Endothelial cell of umbilical vein (primary cell): ENCODE measurements around the gene CXorf66. TPM values are rescaled to one million over a fixed set of nuclear protein-coding genes. Genes with fewer than 3 reads are reported as not detected.
A peak's percentile ranks its signal among the peaks of the same experiment; 100 is the strongest.

Experiments
- BruUV-seq: library from RNA; stranded (reverse); fragments of 400-500 nt; replicated peaks from 2 replicates; lab custom pipeline; 2021; lab: Mats Ljungman, UMichigan
- CTCF ChIA-PET: fragments of 300-600, 350-600 bp; sonication (Branson Sonifier 250); formaldehyde crosslinking; loops from one replicate; lab custom pipeline; 2021; ENCODE audit warnings: antibody characterized with exemption, inconsistent platforms; lab: Charles Lee
- POLR2A ChIA-PET: fragments of 300-600, 350-600 bp; sonication (Branson Sonifier 250); formaldehyde crosslinking; loops from one replicate; lab custom pipeline; 2021; ENCODE audit warnings: antibody characterized with exemption, inconsistent platforms; lab: Charles Lee
- DNase-seq: peaks from one replicate; pipeline ENCODE4 v3.0.0-alpha.2; 2011; ENCODE audit warnings: low read depth, low spot score
- FAIRE-seq: peaks from 2 replicates; lab custom pipeline; 2011; peaks lifted over from hg19 to GRCh38; lab: Jason Lieb, UNC
- H2AFZ ChIP-seq: 2 replicates; pipeline ENCODE4 v1.6.0; 2012; ENCODE audit warnings: low read depth, low read length, control low read depth, inconsistent platforms
- H3K27ac ChIP-seq: 2 replicates; pipeline ENCODE4 v1.5.1; 2011; ENCODE audit warnings: low read depth, mild to moderate bottlenecking, control low read depth, low read length, moderate library complexity; ENCODE audit not compliant: insufficient read depth
- H3K27me3 ChIP-seq, 2 experiments: 2 replicates each; pipeline versions ENCODE4 v1.6.0 to v1.6.1; 2011; ENCODE audit warnings: low read length in 2 of 2, mixed read lengths in 1 of 2; ENCODE audit not compliant: control insufficient read depth in 2 of 2, insufficient read depth in 2 of 2
- H3K36me3 ChIP-seq, 2 experiments: 2 replicates in 1 of 2; 3 replicates in 1 of 2; pipeline ENCODE4 v1.5.1; 2011; ENCODE audit warnings: low read length in 2 of 2, mild to moderate bottlenecking in 1 of 2, moderate library complexity in 1 of 2; ENCODE audit not compliant: control insufficient read depth in 2 of 2, insufficient read depth in 2 of 2; ENCODE audit errors: extremely low read depth in 1 of 2
- H3K4me1 ChIP-seq: 3 replicates; pipeline ENCODE4 v1.5.1; 2011; ENCODE audit warnings: mild to moderate bottlenecking, low read length; ENCODE audit not compliant: control insufficient read depth, insufficient read depth; ENCODE audit errors: extremely low read depth
- H3K4me2 ChIP-seq: 2 replicates; pipeline ENCODE4 v1.6.1; 2011; ENCODE audit warnings: low read length, control low read depth, mixed read lengths; ENCODE audit not compliant: insufficient read depth
- H3K4me3 ChIP-seq, 3 experiments: fragments of 200-600 bp in 1 of 3; sonication (generic), shearing (Covaris generic) in 1 of 3; replicated peaks in 1 of 3; 2 replicates each; pipeline ENCODE4 v1.5.1; 2011 to 2016; ENCODE audit warnings: control low read depth in 3 of 3, low read length in 3 of 3, mild to moderate bottlenecking in 2 of 3, inconsistent platforms in 1 of 3, low read depth in 1 of 3, moderate library complexity in 1 of 3; ENCODE audit not compliant: insufficient read depth in 1 of 3
- H3K79me2 ChIP-seq: 2 replicates; pipeline ENCODE4 v1.6.0; 2012; ENCODE audit warnings: low read length, inconsistent platforms; ENCODE audit not compliant: control insufficient read depth, insufficient read depth
- H3K9ac ChIP-seq: replicated peaks from 2 replicates; pipeline ENCODE3; 2011; ENCODE audit warnings: low read length, control low read depth; ENCODE audit not compliant: insufficient read depth; ENCODE audit errors: extremely low read depth
- H3K9me1 ChIP-seq: replicated peaks from 3 replicates; pipeline ENCODE4 v1.6.0; 2011; ENCODE audit warnings: mild to moderate bottlenecking, low read length; ENCODE audit not compliant: control insufficient read depth, insufficient read depth; ENCODE audit errors: extremely low read depth
- H3K9me3 ChIP-seq: replicated peaks from 2 replicates; pipeline ENCODE4 v1.5.1; 2012; ENCODE audit warnings: low read length, inconsistent platforms; ENCODE audit not compliant: control insufficient read depth, insufficient read depth
- H4K20me1 ChIP-seq: replicated peaks from 2 replicates; pipeline ENCODE3; 2011; ENCODE audit warnings: mild to moderate bottlenecking, low read length; ENCODE audit not compliant: control insufficient read depth, insufficient read depth; ENCODE audit errors: extremely low read depth
- EZH2 ChIP-seq: IDR thresholded peaks from 2 replicates; pipeline ENCODE4 v1.6.1; 2012; ENCODE audit warnings: borderline replicate concordance, low read depth, mild to moderate bottlenecking, moderate library complexity, low read length, inconsistent platforms; ENCODE audit not compliant: severe bottlenecking
- FOS ChIP-seq: IDR thresholded peaks from 2 replicates; pipeline ENCODE4 v1.6.1; 2011; ENCODE audit warnings: mild to moderate bottlenecking, low read length, moderate library complexity, borderline replicate concordance; ENCODE audit not compliant: insufficient read depth
- GATA2 ChIP-seq: IDR thresholded peaks from 2 replicates; pipeline ENCODE4 v1.7.0; 2011; ENCODE audit warnings: low read depth, mild to moderate bottlenecking, moderate library complexity, mixed read lengths, low read length; ENCODE audit not compliant: insufficient read length, insufficient read depth
- JUN ChIP-seq: IDR thresholded peaks from 2 replicates; pipeline ENCODE4 v1.6.1; 2011; ENCODE audit warnings: borderline replicate concordance, low read depth; ENCODE audit not compliant: insufficient read length, insufficient read depth
- MAX ChIP-seq: IDR thresholded peaks from 2 replicates; pipeline ENCODE4 v1.6.1; 2011; ENCODE audit not compliant: insufficient read depth, insufficient read length
- MYC ChIP-seq: IDR thresholded peaks from one replicate; pipeline ENCODE4 v1.6.1; 2011; ENCODE audit warnings: mild to moderate bottlenecking, low read depth, low read length
- POLR2A ChIP-seq: IDR thresholded peaks from 2 replicates; pipeline ENCODE4 v1.6.1; 2012; ENCODE audit warnings: low read depth, mild to moderate bottlenecking, control low read depth, low read length
- POLR2AphosphoS5 ChIP-seq: IDR thresholded peaks from 2 replicates; pipeline ENCODE4 v1.6.1; 2012; ENCODE audit warnings: low read depth, mild to moderate bottlenecking, control low read depth, low read length, moderate library complexity; ENCODE audit not compliant: insufficient read depth
- dilution Hi-C: fragments of 300-500 bp; cut with MboI; formaldehyde crosslinking; loops from one replicate; pipeline ENCODE4 v1.15.0; 2019; ENCODE audit warnings: low sequenced_read_pairs; ENCODE audit not compliant: extremely low pct_ligation_motif_present
- intact Hi-C: fragments of 100-400 bp; cut with micrococcal nuclease; formaldehyde crosslinking; loops from one replicate; pipeline ENCODE4 v1.10.0; 2022
- polyA plus RNA-seq, 4 experiments: library from polyadenylated mRNA; depleted of rRNA in 3 of 4; stranded (reverse) in 3 of 4; unstranded in 1 of 4; fragments of >200 nt; gene quantifications; 2 replicates each; pipeline versions ENCODE4 v1.2.1 to v1.2.3, GENCODE V29; 2011 to 2012; ENCODE audit warnings: missing spikeins in 1 of 4
- total RNA-seq: library from RNA; stranded (reverse); gene quantifications from 2 replicates; pipeline ENCODE4 v1.2.3, GENCODE V29; 2021
- TF ChIP-seq, protein P1 (sequence below), 2 donors: IDR thresholded peaks; 1 replicate in 1 of 2; 2 replicates in 1 of 2; pipeline ENCODE4 v1.5.1; 2011; ENCODE audit warnings: low read length in 2 of 2, mild to moderate bottlenecking in 2 of 2, moderate library complexity in 2 of 2, control low read depth in 1 of 2, inconsistent platforms in 1 of 2, low read depth in 1 of 2; ENCODE audit not compliant: insufficient read depth in 1 of 2; ENCODE audit errors: extremely low read depth in 1 of 2

CXorf66 gene
- total and polyA plus RNA-seq, 2 donors (not counting 3 experiments of a cell fraction or from before 2014, with no cell fraction given), result not detected

- DNase-seq, result peak; percentile 89
- Histone ChIP-seq H3K4me1 (peaks cover 29% of the 10 kb centered on the region), H3K9me1 (no peaks in the 10 kb centered on the region), H4K20me1 (no peaks in the 10 kb centered on the region), H3K9me3 (no peaks in the 10 kb centered on the region), H3K36me3 (no peaks in the 10 kb centered on the region), H3K4me2 (no peak overlapping the region), H3K9ac (no peak overlapping the region), H3K27ac (peak overlapping the region; percentile 65), H3K27me3 (no peaks in the 10 kb centered on the region), H3K79me2 (peaks cover 62% of the 10 kb centered on the region), H2AFZ (no peak overlapping the region), H3K4me3 (no peak overlapping the region)
- BruUV-seq, result no TSS peak
- CTCF ChIA-PET, result interaction anchor here (0.5 to 1.7 kb wide), 3 partner anchors 10 to 125 kb away, joined by 3 to 5 read pairs (median 4); no protein-coding TSS in a partner anchor
- POLR2A ChIA-PET, result interaction anchor here (0.6 kb wide), 1 partner anchor 62 kb away, joined by 4 read pairs; no protein-coding TSS in a partner anchor
- FAIRE-seq, result peak; percentile 86
- intact Hi-C loops, result loop anchor here (1.0 kb wide), 1 partner anchor 43 kb away; no protein-coding TSS in a partner anchor
- TF ChIP-seq MAX, result no peak
- TF ChIP-seq, protein P1, sequence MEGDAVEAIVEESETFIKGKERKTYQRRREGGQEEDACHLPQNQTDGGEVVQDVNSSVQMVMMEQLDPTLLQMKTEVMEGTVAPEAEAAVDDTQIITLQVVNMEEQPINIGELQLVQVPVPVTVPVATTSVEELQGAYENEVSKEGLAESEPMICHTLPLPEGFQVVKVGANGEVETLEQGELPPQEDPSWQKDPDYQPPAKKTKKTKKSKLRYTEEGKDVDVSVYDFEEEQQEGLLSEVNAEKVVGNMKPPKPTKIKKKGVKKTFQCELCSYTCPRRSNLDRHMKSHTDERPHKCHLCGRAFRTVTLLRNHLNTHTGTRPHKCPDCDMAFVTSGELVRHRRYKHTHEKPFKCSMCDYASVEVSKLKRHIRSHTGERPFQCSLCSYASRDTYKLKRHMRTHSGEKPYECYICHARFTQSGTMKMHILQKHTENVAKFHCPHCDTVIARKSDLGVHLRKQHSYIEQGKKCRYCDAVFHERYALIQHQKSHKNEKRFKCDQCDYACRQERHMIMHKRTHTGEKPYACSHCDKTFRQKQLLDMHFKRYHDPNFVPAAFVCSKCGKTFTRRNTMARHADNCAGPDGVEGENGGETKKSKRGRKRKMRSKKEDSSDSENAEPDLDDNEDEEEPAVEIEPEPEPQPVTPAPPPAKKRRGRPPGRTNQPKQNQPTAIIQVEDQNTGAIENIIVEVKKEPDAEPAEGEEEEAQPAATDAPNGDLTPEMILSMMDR (IDR thresholded peaks at IDR 0.05; ENCODE audit: extremely low read depth in 1 of 2, insufficient read depth in 1 of 2, low read depth in 1 of 2, low read length in 2 of 2), result no peak
- TF ChIP-seq POLR2A, result no peak
- no peak for TF ChIP-seq GATA2
- TF ChIP-seq FOS, result no peak
- TF ChIP-seq JUN, result no peak
- no peak for TF ChIP-seq EZH2
- no peak for TF ChIP-seq POLR2AphosphoS5
- no peak for TF ChIP-seq MYC
- dilution Hi-C loops, result no loop called here
These were observed 40.6 kb downstream of the CXorf66 start for GRCh38 chrX:139924696-139925095.
